DMS153 (cell line): ENCODE results near the gene SYPL2.
"Not testable (repeated sequence)": the region's sequence is repeated elsewhere in the genome, so short reads cannot be mapped to it uniquely, and the experiment has no call there.

ENCODE experiments used
- DNase-seq: peaks from one replicate; lab custom pipeline; 2025; lab: John Stamatoyannopoulos, UW

SYPL2 gene

GRCh38 chr1:109466452-109467300 lies at the start of gene SYPL2:
Gene SYPL2, plus strand, starts transcription at chr1:109466546. Its CDS starts 298 bp downstream, at chr1:109466844.
- no peak for DNase-seq

- no peak for DNase-seq
Observed at GRCh38 chr1:109423498-109423897, 42.8 kb upstream of the SYPL2 start.

GRCh38 chr1:109425391-109426280 lies 40.7 kb upstream of the SYPL2 start:
- no peak for DNase-seq

DNA sequence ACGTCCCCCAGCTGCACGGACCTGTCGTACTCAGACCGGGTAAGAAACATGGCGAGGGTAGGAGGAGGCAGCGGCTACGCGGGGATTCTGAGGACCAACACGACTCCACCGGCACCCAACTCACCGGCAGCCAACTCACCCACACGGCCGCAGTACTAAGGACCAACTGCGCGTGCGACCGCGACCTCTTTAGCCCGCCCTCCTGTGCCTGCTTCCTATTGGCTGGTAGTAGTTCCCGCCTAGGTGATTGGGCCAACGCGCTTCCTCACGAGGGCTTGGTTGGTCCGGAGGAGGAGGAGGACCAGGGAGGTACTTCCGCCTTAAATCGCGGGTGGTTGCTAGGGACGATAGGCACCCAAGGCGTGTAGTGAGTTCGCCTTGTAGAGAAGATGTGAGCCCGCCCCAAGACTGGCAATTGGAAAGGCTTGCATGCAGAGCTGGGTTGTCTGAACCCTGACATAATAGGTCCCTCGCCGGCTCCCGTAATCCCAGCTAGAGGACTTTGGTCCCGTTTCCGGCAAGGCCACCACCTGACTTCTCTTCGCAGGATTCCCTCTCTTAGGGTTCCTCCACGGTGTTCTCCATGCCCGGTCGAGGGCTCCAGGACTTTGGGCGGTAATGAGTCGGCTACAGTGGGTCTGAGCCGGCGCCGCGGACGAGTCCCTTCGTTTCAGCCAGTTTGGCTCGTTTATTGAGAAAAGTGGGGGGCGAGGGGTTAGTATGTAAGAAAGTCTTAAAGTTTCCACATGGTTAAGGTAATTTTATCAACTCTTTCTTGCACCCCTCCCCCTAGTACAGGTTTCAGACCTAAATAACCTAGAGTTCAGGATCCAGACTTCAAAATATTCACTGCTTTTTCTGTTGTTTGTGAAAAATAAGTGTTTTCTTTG lies 39.8 kb upstream of the SYPL2 start, which contains the start of gene PSMA5:
TSS of gene PSMA5 (minus strand) at position 168 of the 890 bp plus-strand sequence. CDS start at position 50, 118 bp downstream.
- peak; percentile 98 for DNase-seq

- no peak for DNase-seq
Observed at GRCh38 chr1:109427171-109427467, 39.2 kb upstream of the SYPL2 start.

DNA sequence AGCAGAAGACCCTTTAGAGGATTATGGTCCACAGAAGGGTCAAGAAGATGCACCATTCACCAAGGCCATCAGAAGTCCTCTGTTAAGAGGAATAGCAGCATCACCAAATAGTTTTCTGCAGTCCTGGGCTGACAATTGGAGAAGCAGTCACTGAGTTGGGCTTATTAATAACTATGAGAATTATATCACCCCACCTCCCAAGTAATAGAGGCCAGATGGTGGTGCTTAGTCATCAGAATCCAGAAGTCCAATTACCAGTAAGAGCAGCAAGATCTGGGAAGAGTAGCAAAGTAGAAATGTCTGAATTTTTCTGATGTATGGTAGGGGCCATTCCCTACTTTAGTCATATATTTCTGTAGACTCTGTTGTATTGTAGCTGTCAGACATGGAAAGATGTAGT lies 34.0 kb upstream of the SYPL2 start:
- no peak for DNase-seq

GRCh38 chr1:109433322-109433721 lies 33.0 kb upstream of the SYPL2 start:
- DNase-seq: no peak

DNA sequence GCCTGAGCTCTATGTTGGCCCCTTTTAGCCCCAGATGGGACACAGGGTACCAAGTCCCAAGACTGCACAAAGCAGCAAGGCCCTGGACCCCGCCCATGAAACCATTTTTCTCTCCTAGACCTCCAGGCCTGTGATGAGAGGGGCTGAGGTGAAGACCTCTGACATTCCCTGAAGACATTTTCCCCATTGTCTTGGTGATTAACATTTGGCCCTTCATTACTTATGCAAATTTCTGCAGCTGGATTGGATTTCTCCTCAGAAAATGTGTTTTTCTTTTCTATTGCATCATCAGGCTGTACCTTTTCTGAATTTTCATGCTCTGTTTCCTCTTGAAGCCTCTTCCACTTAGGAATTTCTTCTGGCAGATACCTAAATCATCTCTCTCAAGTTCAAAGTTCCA lies 31.9 kb upstream of the SYPL2 start:
- DNase-seq: no peak

- DNase-seq: no peak
Observed at GRCh38 chr1:109438798-109439297, 27.5 kb upstream of the SYPL2 start.

GRCh38 chr1:109441069-109441468 lies 25.3 kb upstream of the SYPL2 start:
- DNase-seq: no peak

DNA sequence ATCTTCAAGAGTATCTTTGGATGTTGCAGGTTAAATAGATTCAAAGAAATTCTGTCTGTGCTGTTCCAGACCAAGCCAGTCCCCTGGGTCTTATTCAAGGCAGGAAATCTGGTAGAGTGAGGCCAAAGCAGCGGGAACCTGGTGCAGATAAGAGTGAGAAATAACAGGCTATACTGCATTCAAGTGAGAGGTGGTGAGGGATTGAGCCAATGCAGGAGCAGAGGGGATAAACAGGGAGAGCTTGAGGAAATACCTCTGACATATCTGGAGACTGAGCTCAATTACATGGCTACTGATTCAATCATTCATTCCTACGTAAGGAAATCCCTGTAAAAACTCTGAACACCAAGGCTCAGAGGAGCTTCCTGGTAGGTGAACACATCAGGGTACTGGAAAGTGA lies 22.9 kb upstream of the SYPL2 start:
- DNase-seq: no peak

GRCh38 chr1:109444346-109444745 lies 22.0 kb upstream of the SYPL2 start:
- DNase-seq: no peak

GRCh38 chr1:109445949-109446695 lies 20.2 kb upstream of the SYPL2 start:
- not testable (repeated sequence) for DNase-seq

GRCh38 chr1:109447524-109447923 lies 18.8 kb upstream of the SYPL2 start:
- DNase-seq: no peak

DNA sequence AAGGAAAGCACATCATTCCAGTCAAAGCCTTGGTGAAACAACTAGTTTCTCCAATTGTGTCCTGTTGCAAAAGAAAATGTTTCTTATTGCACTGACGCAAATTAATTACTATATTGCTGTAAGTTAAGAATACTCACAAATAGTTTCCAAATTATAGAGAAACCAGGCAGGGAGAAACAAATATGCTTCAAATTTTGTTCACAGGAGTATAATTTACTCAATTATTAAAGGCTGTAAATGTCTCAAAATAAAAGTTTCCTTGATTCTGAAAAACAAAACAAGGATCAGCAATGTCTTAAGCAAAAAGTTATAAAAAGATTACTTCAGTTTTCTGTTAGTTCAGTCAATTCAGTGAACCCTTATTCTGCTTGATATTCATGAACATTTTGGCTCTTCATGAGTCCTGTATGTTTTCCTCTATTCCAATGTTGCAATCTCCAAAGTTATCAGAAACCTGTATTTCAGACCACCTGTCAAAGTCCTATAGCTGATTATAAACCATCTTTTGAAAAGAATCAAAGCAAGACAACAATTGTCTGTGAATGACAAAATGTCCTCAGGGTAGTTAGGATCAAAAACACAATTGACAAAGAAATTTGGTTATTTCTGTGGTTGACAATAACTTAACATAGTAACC lies 11.7 kb upstream of the SYPL2 start:
- no peak for DNase-seq

DNA sequence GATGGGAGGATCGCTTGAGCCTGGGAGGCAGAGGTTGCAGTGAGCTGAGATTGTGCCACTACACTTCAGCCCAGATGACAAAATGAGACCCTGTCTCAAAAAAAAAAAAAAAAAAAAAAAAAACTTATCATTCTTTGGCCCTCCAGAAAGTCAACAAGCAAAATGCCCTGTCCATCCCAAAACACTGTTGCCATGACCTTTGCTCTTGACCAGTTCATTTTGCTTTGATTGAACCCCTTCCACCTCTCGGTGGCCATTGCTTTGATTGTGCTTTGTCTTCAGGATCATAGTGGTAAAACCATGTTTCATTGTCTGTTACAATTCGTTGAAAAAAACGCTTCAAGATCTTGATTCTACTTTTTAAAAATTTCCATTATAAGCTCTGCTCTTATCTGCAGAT lies 8.5 kb upstream of the SYPL2 start:
- DNase-seq: no peak

- no peak for DNase-seq
Observed at GRCh38 chr1:109466125-109466451, 258 bp upstream of the SYPL2 start.

DNA sequence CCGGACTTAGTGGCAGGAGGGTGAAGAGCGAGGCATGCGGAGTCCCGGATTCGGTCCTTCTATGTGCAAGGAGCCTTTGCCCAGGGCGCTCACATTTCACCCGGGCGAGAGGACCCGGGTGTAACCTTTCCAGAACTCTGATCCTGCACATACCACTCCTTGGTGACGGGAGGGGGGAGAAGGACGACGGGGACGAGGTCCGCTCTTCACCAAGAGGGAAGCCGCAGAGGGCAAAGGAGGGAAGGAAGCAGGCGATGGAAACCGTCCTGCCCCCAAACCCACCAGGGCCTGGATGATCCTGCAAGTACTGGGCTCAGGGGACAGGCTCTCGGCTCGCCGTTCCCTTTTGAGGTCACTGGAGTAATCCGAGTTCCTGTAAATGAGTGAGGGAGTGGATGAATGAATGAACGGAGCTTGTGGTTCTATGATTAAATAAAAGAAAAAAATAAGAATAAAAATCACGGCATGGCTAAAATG lies 993 bp downstream of the SYPL2 start:
- no peak for DNase-seq

DNA sequence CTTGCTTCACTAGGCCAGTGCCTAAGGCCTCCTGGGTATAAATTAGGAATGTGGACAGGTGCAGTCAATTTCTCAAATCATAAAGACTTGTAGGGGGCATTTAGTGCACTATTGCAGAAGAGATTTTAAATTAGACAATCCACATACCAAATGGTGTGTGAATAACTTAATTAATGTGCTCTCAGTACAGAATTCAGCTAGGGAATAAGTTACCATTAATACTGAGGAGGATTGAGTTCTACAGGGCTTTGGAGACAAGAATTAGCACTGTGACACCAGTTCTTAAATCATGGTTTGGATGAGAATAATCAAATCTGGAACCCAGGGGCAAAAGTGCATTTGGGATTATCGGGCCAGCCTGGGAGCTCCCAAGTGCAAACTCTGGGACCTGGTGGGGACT lies 1.7 kb downstream of the SYPL2 start:
- DNase-seq: no peak

GRCh38 chr1:109468903-109469302 lies 2.6 kb downstream of the SYPL2 start:
- DNase-seq: peak; percentile 37

GRCh38 chr1:109470245-109470644 lies 3.9 kb downstream of the SYPL2 start:
- DNase-seq: no peak
